ENCODE data around the gene TTLL11. TPM values are rescaled to one million over a fixed set of nuclear protein-coding genes. Genes with fewer than 3 reads are reported as not detected.

TTLL11 gene
- total RNA-seq, 4 donors from 2014 or later: 7.4 to 14.7 (median 11.0) TPM

DNA sequence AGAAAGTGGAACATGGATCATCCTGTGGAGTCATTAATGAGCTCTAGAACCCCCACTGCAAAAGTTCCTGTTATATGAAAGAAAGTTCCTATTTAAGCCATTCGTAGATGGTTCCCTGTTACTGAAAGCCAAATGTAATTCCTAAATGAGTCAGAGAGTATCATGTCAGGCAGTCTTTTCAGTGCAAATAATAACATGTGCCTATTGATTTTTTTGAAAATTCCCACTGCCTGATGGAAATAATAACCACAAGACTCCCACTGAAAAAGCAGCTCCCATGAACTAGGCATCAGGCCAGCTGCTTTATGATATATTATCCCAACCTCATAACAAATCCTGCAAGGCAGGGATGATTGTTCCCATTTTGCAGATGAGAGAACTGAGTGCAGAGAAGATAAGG lies 224.5 kb downstream of the TTLL11 start:
- intact Hi-C loops (cut with DNase I; ENCODE audit: low total_unique reads): no loop called here
- no peak for DNase-seq
- H3K4me1 ChIP-seq: no peaks in the 10 kb centered on the region
- H3K27me3 ChIP-seq: no peaks in the 10 kb centered on the region
- H3K27ac ChIP-seq: no peak overlapping the region
- TF ChIP-seq POLR2A (IDR thresholded peaks at IDR 0.05) (no peak), CTCF (IDR thresholded peaks at IDR 0.05) (no peak)
- no peaks in the 10 kb centered on the region for H3K9me3 ChIP-seq
- H3K36me3 ChIP-seq: no peaks in the 10 kb centered on the region
- no peak overlapping the region for H3K4me3 ChIP-seq

DNA sequence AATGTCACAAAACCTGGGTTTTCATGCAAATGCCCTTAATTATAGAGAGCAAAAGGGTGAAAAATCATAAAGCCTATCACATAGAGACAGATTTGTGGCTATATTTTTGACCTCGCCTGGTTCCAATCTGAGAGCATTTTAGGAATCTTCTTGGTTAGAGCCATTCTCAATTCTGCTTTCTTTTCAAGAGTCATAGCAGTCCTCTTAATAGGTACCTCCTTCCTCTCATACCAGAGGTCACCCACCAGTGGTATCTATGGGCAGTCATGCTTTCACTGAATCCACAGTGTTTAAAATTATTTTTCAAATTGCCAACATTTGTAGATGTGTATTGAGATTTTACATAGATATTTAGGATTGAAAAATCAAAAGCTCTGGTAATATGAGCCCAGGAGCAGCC lies 226.2 kb downstream of the TTLL11 start:
- no peaks in the 10 kb centered on the region for H3K27me3 ChIP-seq
- intact Hi-C loops (cut with DNase I; ENCODE audit: low total_unique reads): no loop called here
- no peak overlapping the region for H3K27ac ChIP-seq
- H3K4me1 ChIP-seq: peaks cover 0 to under 1% of the 10 kb centered on the region in 2 donors
- no peaks in the 10 kb centered on the region for H3K9me3 ChIP-seq
- TF ChIP-seq CTCF (IDR thresholded peaks at IDR 0.05) (no peak), POLR2A (IDR thresholded peaks at IDR 0.05) (no peak)
- H3K4me3 ChIP-seq: no peak overlapping the region
- DNase-seq: no peak
- H3K36me3 ChIP-seq: no peaks in the 10 kb centered on the region

GRCh38 chr9:121865884-121866283 lies 227.2 kb downstream of the TTLL11 start:
- peaks cover 0 to 9% of the 10 kb centered on the region in 2 donors for H3K4me1 ChIP-seq
- TF ChIP-seq CTCF (IDR thresholded peaks at IDR 0.05): no peak
- no peak for TF ChIP-seq POLR2A (IDR thresholded peaks at IDR 0.05)
- no peak overlapping the region for H3K4me3 ChIP-seq
- H3K27me3 ChIP-seq: no peaks in the 10 kb centered on the region
- no peaks in the 10 kb centered on the region for H3K9me3 ChIP-seq
- intact Hi-C loops (cut with DNase I; ENCODE audit: low total_unique reads): no loop called here
- H3K27ac ChIP-seq: no peak overlapping the region
- H3K36me3 ChIP-seq: no peaks in the 10 kb centered on the region
- DNase-seq: no peak

DNA sequence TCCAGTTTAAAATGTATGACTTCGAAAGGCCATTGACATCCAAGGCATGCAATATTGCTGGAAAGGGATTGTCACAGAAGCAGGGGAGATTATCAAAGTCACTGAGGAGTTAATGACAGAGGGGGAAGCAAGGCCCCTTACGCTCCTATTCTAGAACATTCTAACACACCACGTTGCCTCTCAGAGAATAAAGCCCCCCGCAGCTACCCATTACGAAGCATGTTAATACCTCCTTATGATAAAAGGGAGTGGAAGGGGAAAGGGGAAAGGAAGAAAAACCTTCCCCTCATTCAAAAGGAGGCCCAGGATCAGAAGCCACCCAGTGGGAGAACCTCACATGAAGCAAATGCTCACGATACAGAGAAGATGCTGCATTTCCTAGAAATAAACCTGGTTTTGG lies 228.0 kb downstream of the TTLL11 start:
- no peak for TF ChIP-seq CTCF (IDR thresholded peaks at IDR 0.05)
- TF ChIP-seq POLR2A (IDR thresholded peaks at IDR 0.05): no peak
- Histone ChIP-seq H3K27me3 (no peaks in the 10 kb centered on the region), H3K4me1 (peaks cover 0 to 9% of the 10 kb centered on the region in 2 donors), H3K27ac (no peak overlapping the region), H3K36me3 (no peaks in the 10 kb centered on the region), H3K4me3 (no peak overlapping the region), H3K9me3 (no peaks in the 10 kb centered on the region)
- no peak for DNase-seq
- intact Hi-C loops (cut with DNase I; ENCODE audit: low total_unique reads): no loop called here

DNA sequence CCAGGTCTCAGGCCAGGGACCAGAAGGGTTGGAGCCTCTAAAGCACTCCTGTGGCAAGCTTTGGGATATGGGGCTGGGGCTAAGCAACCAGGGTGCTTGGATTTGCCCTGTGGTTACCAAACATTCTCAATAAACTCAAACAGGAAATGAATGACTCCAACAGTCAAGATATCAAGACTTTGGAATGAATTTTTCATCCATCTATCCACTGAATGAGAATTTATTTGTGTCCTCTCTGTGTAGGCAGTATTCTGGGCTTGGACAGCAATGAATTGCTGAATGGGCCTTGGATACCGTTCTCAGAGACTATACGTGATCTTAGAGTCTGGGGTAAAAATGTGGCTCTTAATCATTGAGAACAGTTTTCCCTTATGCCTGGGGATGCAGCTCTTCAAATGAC lies 229.2 kb downstream of the TTLL11 start:
- intact Hi-C loops (cut with DNase I; ENCODE audit: low total_unique reads): no loop called here
- no peak overlapping the region for H3K27ac ChIP-seq
- no peaks in the 10 kb centered on the region for H3K9me3 ChIP-seq
- H3K27me3 ChIP-seq: no peaks in the 10 kb centered on the region
- H3K4me1 ChIP-seq: peaks cover 0 to 9% of the 10 kb centered on the region in 2 donors
- DNase-seq: no peak
- no peak overlapping the region for H3K4me3 ChIP-seq
- H3K36me3 ChIP-seq: no peaks in the 10 kb centered on the region
- TF ChIP-seq POLR2A (IDR thresholded peaks at IDR 0.05): no peak
- TF ChIP-seq CTCF (IDR thresholded peaks at IDR 0.05): no peak

Data from uterus (tissue), 4 donors.